ENCODE data around the gene CELF2.

DNA sequence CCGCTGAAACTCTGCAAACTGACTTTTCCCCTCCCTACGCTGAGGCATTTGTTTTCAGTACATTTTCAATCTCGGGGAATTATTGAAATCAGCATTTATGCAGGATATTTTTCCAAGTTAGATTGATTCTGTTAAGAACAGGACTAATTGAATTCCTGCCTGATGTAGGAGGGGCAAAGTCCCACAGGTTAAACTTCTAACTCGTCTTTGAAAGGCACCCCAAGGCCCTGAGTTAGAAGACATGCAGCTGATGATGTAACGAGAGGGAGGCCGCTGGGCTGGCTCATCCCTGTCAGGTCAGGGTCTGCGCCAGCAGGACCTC lies 253.1 kb downstream of the CELF2 start:
- no peak for TF ChIP-seq CTCF (conservative IDR thresholded peaks at IDR 0.05; ENCODE audit: low read depth, low read length)
- no peak for TF ChIP-seq NFE2L2 (IDR thresholded peaks at IDR 0.05; ENCODE audit: low read depth, low read length)
- no peak for TF ChIP-seq BHLHE40 (IDR thresholded peaks at IDR 0.05; ENCODE audit: low read depth, low read length)
- TF ChIP-seq CEBPB (IDR thresholded peaks at IDR 0.05; ENCODE audit: low read depth, low read length), result no peak
- no peak for TF ChIP-seq MXI1 (IDR thresholded peaks at IDR 0.05; ENCODE audit: borderline replicate concordance, low read depth, low read length)
- no peak for TF ChIP-seq RFX5 (IDR thresholded peaks at IDR 0.05; ENCODE audit: low read depth, low read length)
- TF ChIP-seq RAD21 (IDR thresholded peaks at IDR 0.05; ENCODE audit: low read length), result no peak
- TF ChIP-seq RCOR1 (IDR thresholded peaks at IDR 0.05; ENCODE audit: insufficient replicate concordance, low read length), result no peak
- TF ChIP-seq POLR2A (IDR thresholded peaks at IDR 0.05; ENCODE audit: low read depth, low read length), result no peak
